ENCODE data around the gene PLCG2. TPM values are rescaled to one million over a fixed set of nuclear protein-coding genes. Genes with fewer than 3 reads are reported as not detected.

PLCG2 gene
- total and polyA plus RNA-seq, 7 donors: 1.6 to 24.8 (median 3.6) TPM

GRCh38 chr16:81879625-81880024, 100.5 kb downstream of the PLCG2 start:
- intact Hi-C loops (cut with DNase I): no loop called here
- Histone ChIP-seq H3K9me3 (no peaks in the 10 kb centered on the region), H3K27me3 (no peaks in the 10 kb centered on the region), H3K36me3 (no peaks in the 10 kb centered on the region), H3K4me1 (no peaks in the 10 kb centered on the region), H3K27ac (no peak overlapping the region), H3K4me3 (no peak overlapping the region)
- no peak for DNase-seq
- TF ChIP-seq CTCF (IDR thresholded peaks at IDR 0.05): no peak
- TF ChIP-seq POLR2AphosphoS5 (IDR thresholded peaks at IDR 0.05): no peak
- TF ChIP-seq EP300 (IDR thresholded peaks at IDR 0.05): no peak
- TF ChIP-seq POLR2A (IDR thresholded peaks at IDR 0.05): no peak
- WGBS, 2 donors: 71 to 79% methylated on average over 7 of the region's 7 CpGs

- no peak for TF ChIP-seq EP300 (IDR thresholded peaks at IDR 0.05)
- TF ChIP-seq POLR2AphosphoS5 (IDR thresholded peaks at IDR 0.05): no peak
- no peak for TF ChIP-seq POLR2A (IDR thresholded peaks at IDR 0.05)
- TF ChIP-seq CTCF (IDR thresholded peaks at IDR 0.05): no peak
- 80 to 87% methylated on average over 13 of the region's 13 CpGs for WGBS, 2 donors
- Histone ChIP-seq H3K9me3 (no peaks in the 10 kb centered on the region), H3K36me3 (no peaks in the 10 kb centered on the region), H3K27me3 (no peaks in the 10 kb centered on the region), H3K4me1 (no peaks in the 10 kb centered on the region), H3K4me3 (no peak overlapping the region), H3K27ac (no peak overlapping the region)
- no peak for DNase-seq
- intact Hi-C loops (cut with DNase I): no loop called here
These were observed 101.7 kb downstream of the PLCG2 start for GRCh38 chr16:81880816-81881215.

GRCh38 chr16:81881228-81881627, 102.1 kb downstream of the PLCG2 start:
- no peak for DNase-seq
- TF ChIP-seq POLR2AphosphoS5 (IDR thresholded peaks at IDR 0.05): no peak
- TF ChIP-seq POLR2A (IDR thresholded peaks at IDR 0.05): no peak
- TF ChIP-seq EP300 (IDR thresholded peaks at IDR 0.05): no peak
- TF ChIP-seq CTCF (IDR thresholded peaks at IDR 0.05): no peak
- H3K4me3 ChIP-seq: no peak overlapping the region
- no peaks in the 10 kb centered on the region for H3K4me1 ChIP-seq
- intact Hi-C loops (cut with DNase I): no loop called here
- H3K36me3 ChIP-seq: no peaks in the 10 kb centered on the region
- no peaks in the 10 kb centered on the region for H3K27me3 ChIP-seq
- 91 to 93% methylated on average over 2 of the region's 2 CpGs for WGBS, 2 donors
- no peak overlapping the region for H3K27ac ChIP-seq
- H3K9me3 ChIP-seq: no peaks in the 10 kb centered on the region

GRCh38 chr16:81882559-81882958, 103.5 kb downstream of the PLCG2 start:
- no peak overlapping the region for H3K27ac ChIP-seq
- no peaks in the 10 kb centered on the region for H3K36me3 ChIP-seq
- H3K27me3 ChIP-seq: no peaks in the 10 kb centered on the region
- no peak for DNase-seq
- intact Hi-C loops (cut with DNase I): no loop called here
- H3K4me1 ChIP-seq: no peaks in the 10 kb centered on the region
- 74 to 83% methylated on average over 5 of the region's 5 CpGs for WGBS, 2 donors
- H3K9me3 ChIP-seq: no peaks in the 10 kb centered on the region
- H3K4me3 ChIP-seq: no peak overlapping the region
- TF ChIP-seq EP300 (IDR thresholded peaks at IDR 0.05): no peak
- no peak for TF ChIP-seq POLR2AphosphoS5 (IDR thresholded peaks at IDR 0.05)
- no peak for TF ChIP-seq POLR2A (IDR thresholded peaks at IDR 0.05)
- TF ChIP-seq CTCF (IDR thresholded peaks at IDR 0.05): no peak

- Histone ChIP-seq H3K9me3 (no peaks in the 10 kb centered on the region), H3K4me1 (no peaks in the 10 kb centered on the region), H3K36me3 (no peaks in the 10 kb centered on the region), H3K4me3 (no peak overlapping the region), H3K27me3 (no peaks in the 10 kb centered on the region), H3K27ac (no peak overlapping the region)
- TF ChIP-seq POLR2A (IDR thresholded peaks at IDR 0.05) (no peak), POLR2AphosphoS5 (IDR thresholded peaks at IDR 0.05) (no peak), EP300 (IDR thresholded peaks at IDR 0.05) (no peak), CTCF (IDR thresholded peaks at IDR 0.05) (no peak)
- WGBS, 2 donors: 81 to 89% methylated on average over 6 of the region's 6 CpGs
- intact Hi-C loops (cut with DNase I): no loop called here
- DNase-seq: no peak
These were observed 104.1 kb downstream of the PLCG2 start for GRCh38 chr16:81883235-81883634.
